ENCODE results near the gene KRTAP4-16. TPM values are rescaled to one million over a fixed set of nuclear protein-coding genes. Genes with fewer than 3 reads are reported as not detected.
"Not testable (repeated sequence)": the region's sequence is repeated elsewhere in the genome, so short reads cannot be mapped to it uniquely, and the experiment has no call there.

Gene KRTAP4-16
- total RNA-seq, result not detected in 2 replicates
- polyA plus RNA-seq (2012), result not detected

GRCh38 chr17:41101586-41102259 is at the start of gene KRTAP4-16:
KRTAP4-16 (minus strand) TSS chr17:41102209; CDS start chr17:41102209, 0 bp downstream.
- peak; percentile 14 for DNase-seq (ENCODE audit: low read depth)

- DNase-seq (ENCODE audit: low read depth), result no peak
Measured at GRCh38 chr17:41151525-41151924, 49.5 kb upstream of the KRTAP4-16 start.

GRCh38 chr17:41150026-41150425 is 48.0 kb upstream of the KRTAP4-16 start:
- DNase-seq (ENCODE audit: low read depth), result no peak

GRCh38 chr17:41149652-41149985 is 47.6 kb upstream of the KRTAP4-16 start, which contains the start of gene KRTAP4-5:
KRTAP4-5 (minus strand) TSS chr17:41149825; CDS start chr17:41149767, 58 bp downstream.
- no peak for DNase-seq (ENCODE audit: low read depth)

GRCh38 chr17:41148971-41149651 is 47.1 kb upstream of the KRTAP4-16 start:
- DNase-seq (ENCODE audit: low read depth), result peak; percentile 14

GRCh38 chr17:41147531-41148204 is 45.7 kb upstream of the KRTAP4-16 start:
- no peak for DNase-seq (ENCODE audit: low read depth)

GRCh38 chr17:41145261-41145660 is 43.3 kb upstream of the KRTAP4-16 start:
- no peak for DNase-seq (ENCODE audit: low read depth)

GRCh38 chr17:41144846-41145245 is 42.8 kb upstream of the KRTAP4-16 start:
- DNase-seq (ENCODE audit: low read depth), result no peak

- DNase-seq (ENCODE audit: low read depth), result no peak
Measured at GRCh38 chr17:41141361-41141760, 39.4 kb upstream of the KRTAP4-16 start.

GRCh38 chr17:41140360-41141131 is 38.5 kb upstream of the KRTAP4-16 start, which contains the start of gene KRTAP4-6:
KRTAP4-6 (minus strand) TSS chr17:41140544; CDS start chr17:41140487, 57 bp downstream.
- no peak for DNase-seq (ENCODE audit: low read depth)

- not testable (repeated sequence) for DNase-seq (ENCODE audit: low read depth)
Measured at GRCh38 chr17:41139865-41140264, 37.9 kb upstream of the KRTAP4-16 start.

GRCh38 chr17:41133880-41134735 is 32.1 kb upstream of the KRTAP4-16 start:
- no peak for DNase-seq (ENCODE audit: low read depth)

GRCh38 chr17:41131979-41132378 is 30.0 kb upstream of the KRTAP4-16 start:
- no peak for DNase-seq (ENCODE audit: low read depth)

- no peak for DNase-seq (ENCODE audit: low read depth)
Measured at GRCh38 chr17:41127371-41127770, 25.4 kb upstream of the KRTAP4-16 start.

- no peak for DNase-seq (ENCODE audit: low read depth)
Measured at GRCh38 chr17:41126412-41126811, 24.4 kb upstream of the KRTAP4-16 start.

GRCh38 chr17:41125064-41125463 is 23.1 kb upstream of the KRTAP4-16 start:
- DNase-seq (ENCODE audit: low read depth), result no peak

- DNase-seq (ENCODE audit: low read depth), result not testable (repeated sequence)
Measured at GRCh38 chr17:41123991-41124371, 22.0 kb upstream of the KRTAP4-16 start, which contains the start of gene KRTAP4-12. KRTAP4-12 (minus strand) TSS chr17:41124182; CDS start chr17:41124122, 60 bp downstream.

GRCh38 chr17:41123292-41123990 is 21.4 kb upstream of the KRTAP4-16 start:
- DNase-seq (ENCODE audit: low read depth), result not testable (repeated sequence)

- DNase-seq (ENCODE audit: low read depth), result no peak
Measured at GRCh38 chr17:41121742-41122141, 19.7 kb upstream of the KRTAP4-16 start.
